Measurements from ENCODE around the gene DNAJB13.
A peak's percentile ranks its signal among the peaks of the same experiment; 100 is the strongest.

- TF ChIP-seq FOS (IDR thresholded peaks at IDR 0.05; ENCODE audit: low read depth, low read length) (no peak), RFX5 (IDR thresholded peaks at IDR 0.05; ENCODE audit: low read depth, low read length) (no peak), RCOR1 (IDR thresholded peaks at IDR 0.05; ENCODE audit: insufficient replicate concordance, low read length) (no peak), POLR2A (IDR thresholded peaks at IDR 0.05; ENCODE audit: low read depth, low read length) (no peak), CTCF (conservative IDR thresholded peaks at IDR 0.05; ENCODE audit: low read depth, low read length) (no peak), USF2 (IDR thresholded peaks at IDR 0.05; ENCODE audit: low read depth, low read length) (no peak), MXI1 (IDR thresholded peaks at IDR 0.05; ENCODE audit: borderline replicate concordance, low read depth, low read length) (no peak), MAFK (IDR thresholded peaks at IDR 0.05; ENCODE audit: low read depth, low read length) (peak; percentile 51), NFE2L2 (IDR thresholded peaks at IDR 0.05; ENCODE audit: low read depth, low read length) (peak; percentile 57; the same call in 1 of the 2 replicates), CEBPB (IDR thresholded peaks at IDR 0.05; ENCODE audit: low read depth, low read length) (no peak)
Observed at GRCh38 chr11:73902303-73902702, 48.5 kb upstream of the DNAJB13 start.

Measured in IMR-90 (cell line).